ENCODE results near the gene MVK.

DNA sequence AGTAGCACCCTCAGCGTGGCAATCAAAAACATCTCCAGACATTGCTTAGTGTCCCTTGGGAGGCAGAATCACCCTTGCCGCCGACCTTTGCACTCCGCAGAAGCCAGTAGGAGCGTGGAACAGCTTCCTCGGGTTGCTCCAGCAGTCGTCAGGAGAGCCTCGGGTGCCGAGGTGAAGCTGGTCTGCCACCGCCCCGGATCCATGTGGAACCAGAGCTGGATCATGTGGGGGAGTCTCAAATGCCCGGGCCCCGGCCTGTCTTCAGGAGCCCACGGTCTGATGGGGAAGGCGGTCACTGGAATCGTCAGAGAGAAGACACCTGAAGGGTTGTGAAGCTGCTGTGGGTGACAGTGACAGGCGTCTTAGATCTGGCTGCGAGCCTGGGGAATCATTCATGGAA is 14.3 kb downstream of the MVK start:
- TF ChIP-seq, protein P1, sequence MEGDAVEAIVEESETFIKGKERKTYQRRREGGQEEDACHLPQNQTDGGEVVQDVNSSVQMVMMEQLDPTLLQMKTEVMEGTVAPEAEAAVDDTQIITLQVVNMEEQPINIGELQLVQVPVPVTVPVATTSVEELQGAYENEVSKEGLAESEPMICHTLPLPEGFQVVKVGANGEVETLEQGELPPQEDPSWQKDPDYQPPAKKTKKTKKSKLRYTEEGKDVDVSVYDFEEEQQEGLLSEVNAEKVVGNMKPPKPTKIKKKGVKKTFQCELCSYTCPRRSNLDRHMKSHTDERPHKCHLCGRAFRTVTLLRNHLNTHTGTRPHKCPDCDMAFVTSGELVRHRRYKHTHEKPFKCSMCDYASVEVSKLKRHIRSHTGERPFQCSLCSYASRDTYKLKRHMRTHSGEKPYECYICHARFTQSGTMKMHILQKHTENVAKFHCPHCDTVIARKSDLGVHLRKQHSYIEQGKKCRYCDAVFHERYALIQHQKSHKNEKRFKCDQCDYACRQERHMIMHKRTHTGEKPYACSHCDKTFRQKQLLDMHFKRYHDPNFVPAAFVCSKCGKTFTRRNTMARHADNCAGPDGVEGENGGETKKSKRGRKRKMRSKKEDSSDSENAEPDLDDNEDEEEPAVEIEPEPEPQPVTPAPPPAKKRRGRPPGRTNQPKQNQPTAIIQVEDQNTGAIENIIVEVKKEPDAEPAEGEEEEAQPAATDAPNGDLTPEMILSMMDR (IDR thresholded peaks at IDR 0.05): no peak
- no peak for TF ChIP-seq EP300 (IDR thresholded peaks at IDR 0.05)

All from tibial nerve (tissue), 4 donors.